ENCODE results near the gene RBMY1E.
"Not testable (repeated sequence)": the region's sequence is repeated elsewhere in the genome, so short reads cannot be mapped to it uniquely, and the experiment has no call there.

DNA sequence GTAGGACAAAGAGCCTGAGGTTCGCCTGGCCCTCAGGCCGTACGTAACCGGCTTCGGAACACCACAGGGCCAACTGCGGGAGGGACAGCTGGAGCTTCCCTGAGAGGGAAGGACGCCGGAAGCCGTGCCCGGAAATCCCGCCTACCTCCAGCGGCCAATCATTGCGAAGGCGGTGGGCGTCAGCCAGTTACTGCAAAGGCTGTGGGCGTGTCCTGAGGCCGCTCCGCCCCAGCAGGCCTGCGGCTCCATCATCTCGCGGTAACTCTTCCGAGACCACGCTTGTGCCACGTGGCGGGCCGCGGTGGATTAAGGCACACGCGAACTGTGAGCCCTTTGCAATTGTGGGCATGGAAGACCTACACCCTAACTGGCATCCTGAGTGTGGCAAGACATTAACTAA, at the start of gene RBMY1E:
- not testable (repeated sequence) for TF ChIP-seq EZH2, EZH2phosphoT487 (IDR thresholded peaks at IDR 0.05)
- TF ChIP-seq, protein P1, sequence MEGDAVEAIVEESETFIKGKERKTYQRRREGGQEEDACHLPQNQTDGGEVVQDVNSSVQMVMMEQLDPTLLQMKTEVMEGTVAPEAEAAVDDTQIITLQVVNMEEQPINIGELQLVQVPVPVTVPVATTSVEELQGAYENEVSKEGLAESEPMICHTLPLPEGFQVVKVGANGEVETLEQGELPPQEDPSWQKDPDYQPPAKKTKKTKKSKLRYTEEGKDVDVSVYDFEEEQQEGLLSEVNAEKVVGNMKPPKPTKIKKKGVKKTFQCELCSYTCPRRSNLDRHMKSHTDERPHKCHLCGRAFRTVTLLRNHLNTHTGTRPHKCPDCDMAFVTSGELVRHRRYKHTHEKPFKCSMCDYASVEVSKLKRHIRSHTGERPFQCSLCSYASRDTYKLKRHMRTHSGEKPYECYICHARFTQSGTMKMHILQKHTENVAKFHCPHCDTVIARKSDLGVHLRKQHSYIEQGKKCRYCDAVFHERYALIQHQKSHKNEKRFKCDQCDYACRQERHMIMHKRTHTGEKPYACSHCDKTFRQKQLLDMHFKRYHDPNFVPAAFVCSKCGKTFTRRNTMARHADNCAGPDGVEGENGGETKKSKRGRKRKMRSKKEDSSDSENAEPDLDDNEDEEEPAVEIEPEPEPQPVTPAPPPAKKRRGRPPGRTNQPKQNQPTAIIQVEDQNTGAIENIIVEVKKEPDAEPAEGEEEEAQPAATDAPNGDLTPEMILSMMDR (IDR thresholded peaks at IDR 0.05) = not testable (repeated sequence)
